ENCODE data around the gene SDC3.

The SDC3 gene

GRCh38 chr1:30887485-30888315, 20.9 kb downstream of the SDC3 start:
- no peak for DNase-seq

- no peak for DNase-seq
Observed at GRCh38 chr1:30886710-30887428, 21.7 kb downstream of the SDC3 start.

- no peak for DNase-seq
Observed at GRCh38 chr1:30885570-30886522, 22.7 kb downstream of the SDC3 start.

- DNase-seq: no peak
Observed at GRCh38 chr1:30884723-30885122, 23.8 kb downstream of the SDC3 start.

- DNase-seq: no peak
Observed at GRCh38 chr1:30883389-30884172, 25.0 kb downstream of the SDC3 start.

- DNase-seq: no peak
Observed at GRCh38 chr1:30882678-30883388, 25.7 kb downstream of the SDC3 start.

GRCh38 chr1:30881319-30882181, 27.0 kb downstream of the SDC3 start:
- no peak for DNase-seq

GRCh38 chr1:30880678-30881318, 27.8 kb downstream of the SDC3 start:
- DNase-seq: no peak

- DNase-seq: no peak
Observed at GRCh38 chr1:30879940-30880677, 28.4 kb downstream of the SDC3 start.

GRCh38 chr1:30879126-30879786, 29.3 kb downstream of the SDC3 start:
- no peak for DNase-seq

- no peak for DNase-seq
Observed at GRCh38 chr1:30878559-30878958, 30.0 kb downstream of the SDC3 start.

GRCh38 chr1:30878016-30878415, 30.5 kb downstream of the SDC3 start:
- DNase-seq: no peak

- DNase-seq: no peak
Observed at GRCh38 chr1:30877205-30877912, 31.2 kb downstream of the SDC3 start.

- DNase-seq: no peak
Observed at GRCh38 chr1:30876451-30877204, 31.9 kb downstream of the SDC3 start.

- no peak for DNase-seq
Observed at GRCh38 chr1:30875916-30876315, 32.6 kb downstream of the SDC3 start.

- DNase-seq: no peak
Observed at GRCh38 chr1:30875197-30875596, 33.4 kb downstream of the SDC3 start.

GRCh38 chr1:30874176-30874575, 34.4 kb downstream of the SDC3 start:
- DNase-seq: no peak

GRCh38 chr1:30872948-30873263, 35.7 kb downstream of the SDC3 start:
- DNase-seq: no peak

Measured in DMS 273 treated with DMSO at 0.1 percent for 48 hours (cell line).